GM12878 (cell line): Measurements from ENCODE around the gene EPB41L4A.

ENCODE experiments used
- ASH2L ChIP-seq: fragments of 300-600, 200-600 bp; sonication (generic); IDR thresholded peaks from 2 replicates; pipeline ENCODE4 v1.6.1; 2017; ENCODE audit warnings: low read depth, mild to moderate bottlenecking, borderline replicate concordance
- POLR2A ChIP-seq: IDR thresholded peaks from 2 replicates; pipeline ENCODE4 v1.6.1; 2011; ENCODE audit warnings: low read depth, mild to moderate bottlenecking, low read length
- POU2F2 ChIP-seq: IDR thresholded peaks from 3 replicates; pipeline ENCODE4 v1.6.1; 2011; ENCODE audit warnings: low read depth, mild to moderate bottlenecking, low read length, borderline replicate concordance
- TF ChIP-seq, protein P1 (sequence below), 3 experiments: IDR thresholded peaks in 2 of 3; conservative IDR thresholded peaks in 1 of 3; 2 replicates each; pipeline ENCODE4 v1.5.1; 2011; ENCODE audit warnings: low read depth in 3 of 3, low read length in 3 of 3, mild to moderate bottlenecking in 3 of 3, control low read depth in 2 of 3, moderate library complexity in 2 of 3, inconsistent platforms in 1 of 3, mixed read lengths in 1 of 3; ENCODE audit not compliant: control insufficient read depth in 2 of 3, insufficient read depth in 1 of 3; ENCODE audit errors: extremely low read depth in 1 of 3
- TF ChIP-seq, protein P2 (sequence below): IDR thresholded peaks from 2 replicates; pipeline ENCODE4 v1.6.1; 2012; ENCODE audit warnings: low read depth, low read length, improper control_type of control experiment
- TF ChIP-seq, protein P3 (sequence below): fragments of 450-650 bp; IDR thresholded peaks from 2 replicates; pipeline ENCODE4 v1.6.1; 2017; ENCODE audit warnings: mild to moderate bottlenecking

DNA sequence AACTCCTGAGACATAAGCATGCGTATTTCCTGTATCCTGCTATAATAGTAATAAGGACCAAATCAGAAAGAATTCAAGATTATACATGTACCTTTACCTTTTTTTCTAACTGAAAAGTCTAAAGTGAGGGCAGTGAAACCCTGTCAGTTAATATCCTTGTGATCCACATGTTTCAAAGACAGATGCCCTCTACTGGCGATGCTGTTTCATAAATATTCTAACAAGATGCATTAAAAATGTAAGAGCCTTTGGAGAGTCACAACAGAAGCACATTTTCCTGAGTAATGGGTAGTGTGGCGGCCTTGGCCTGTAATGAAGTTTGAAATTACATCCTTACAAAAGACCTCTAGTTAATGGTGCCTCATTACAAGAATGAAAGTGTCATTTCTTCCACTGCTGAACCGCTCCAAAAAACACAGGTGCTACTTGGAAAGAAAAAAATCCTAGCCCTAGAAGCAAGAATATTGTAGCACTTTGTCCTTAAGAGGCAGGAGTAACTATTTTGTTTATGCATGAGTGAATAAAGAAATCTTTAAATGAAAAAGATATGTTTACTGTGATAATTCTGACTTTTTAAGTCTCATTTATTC is 232.6 kb downstream of the EPB41L4A start:
- TF ChIP-seq, protein P1, sequence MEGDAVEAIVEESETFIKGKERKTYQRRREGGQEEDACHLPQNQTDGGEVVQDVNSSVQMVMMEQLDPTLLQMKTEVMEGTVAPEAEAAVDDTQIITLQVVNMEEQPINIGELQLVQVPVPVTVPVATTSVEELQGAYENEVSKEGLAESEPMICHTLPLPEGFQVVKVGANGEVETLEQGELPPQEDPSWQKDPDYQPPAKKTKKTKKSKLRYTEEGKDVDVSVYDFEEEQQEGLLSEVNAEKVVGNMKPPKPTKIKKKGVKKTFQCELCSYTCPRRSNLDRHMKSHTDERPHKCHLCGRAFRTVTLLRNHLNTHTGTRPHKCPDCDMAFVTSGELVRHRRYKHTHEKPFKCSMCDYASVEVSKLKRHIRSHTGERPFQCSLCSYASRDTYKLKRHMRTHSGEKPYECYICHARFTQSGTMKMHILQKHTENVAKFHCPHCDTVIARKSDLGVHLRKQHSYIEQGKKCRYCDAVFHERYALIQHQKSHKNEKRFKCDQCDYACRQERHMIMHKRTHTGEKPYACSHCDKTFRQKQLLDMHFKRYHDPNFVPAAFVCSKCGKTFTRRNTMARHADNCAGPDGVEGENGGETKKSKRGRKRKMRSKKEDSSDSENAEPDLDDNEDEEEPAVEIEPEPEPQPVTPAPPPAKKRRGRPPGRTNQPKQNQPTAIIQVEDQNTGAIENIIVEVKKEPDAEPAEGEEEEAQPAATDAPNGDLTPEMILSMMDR (IDR thresholded peaks at IDR 0.05 in 2 of 3, conservative IDR thresholded peaks at IDR 0.05 in 1 of 3; ENCODE audit: control insufficient read depth in 2 of 3, extremely low read depth in 1 of 3, insufficient read depth in 1 of 3, low read depth in 3 of 3, low read length in 3 of 3): peak; percentile 54 to 60 (median 56)
- TF ChIP-seq POU2F2 (no peak), ASH2L (no peak), POLR2A (no peak)
- TF ChIP-seq, protein P2, sequence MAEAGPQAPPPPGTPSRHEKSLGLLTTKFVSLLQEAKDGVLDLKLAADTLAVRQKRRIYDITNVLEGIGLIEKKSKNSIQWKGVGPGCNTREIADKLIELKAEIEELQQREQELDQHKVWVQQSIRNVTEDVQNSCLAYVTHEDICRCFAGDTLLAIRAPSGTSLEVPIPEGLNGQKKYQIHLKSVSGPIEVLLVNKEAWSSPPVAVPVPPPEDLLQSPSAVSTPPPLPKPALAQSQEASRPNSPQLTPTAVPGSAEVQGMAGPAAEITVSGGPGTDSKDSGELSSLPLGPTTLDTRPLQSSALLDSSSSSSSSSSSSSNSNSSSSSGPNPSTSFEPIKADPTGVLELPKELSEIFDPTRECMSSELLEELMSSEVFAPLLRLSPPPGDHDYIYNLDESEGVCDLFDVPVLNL: no peak
- TF ChIP-seq, protein P3, sequence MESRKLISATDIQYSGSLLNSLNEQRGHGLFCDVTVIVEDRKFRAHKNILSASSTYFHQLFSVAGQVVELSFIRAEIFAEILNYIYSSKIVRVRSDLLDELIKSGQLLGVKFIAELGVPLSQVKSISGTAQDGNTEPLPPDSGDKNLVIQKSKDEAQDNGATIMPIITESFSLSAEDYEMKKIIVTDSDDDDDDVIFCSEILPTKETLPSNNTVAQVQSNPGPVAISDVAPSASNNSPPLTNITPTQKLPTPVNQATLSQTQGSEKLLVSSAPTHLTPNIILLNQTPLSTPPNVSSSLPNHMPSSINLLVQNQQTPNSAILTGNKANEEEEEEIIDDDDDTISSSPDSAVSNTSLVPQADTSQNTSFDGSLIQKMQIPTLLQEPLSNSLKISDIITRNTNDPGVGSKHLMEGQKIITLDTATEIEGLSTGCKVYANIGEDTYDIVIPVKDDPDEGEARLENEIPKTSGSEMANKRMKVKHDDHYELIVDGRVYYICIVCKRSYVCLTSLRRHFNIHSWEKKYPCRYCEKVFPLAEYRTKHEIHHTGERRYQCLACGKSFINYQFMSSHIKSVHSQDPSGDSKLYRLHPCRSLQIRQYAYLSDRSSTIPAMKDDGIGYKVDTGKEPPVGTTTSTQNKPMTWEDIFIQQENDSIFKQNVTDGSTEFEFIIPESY: no peak
